ENCODE results near the gene SYNDIG1L.

The SYNDIG1L gene

DNA sequence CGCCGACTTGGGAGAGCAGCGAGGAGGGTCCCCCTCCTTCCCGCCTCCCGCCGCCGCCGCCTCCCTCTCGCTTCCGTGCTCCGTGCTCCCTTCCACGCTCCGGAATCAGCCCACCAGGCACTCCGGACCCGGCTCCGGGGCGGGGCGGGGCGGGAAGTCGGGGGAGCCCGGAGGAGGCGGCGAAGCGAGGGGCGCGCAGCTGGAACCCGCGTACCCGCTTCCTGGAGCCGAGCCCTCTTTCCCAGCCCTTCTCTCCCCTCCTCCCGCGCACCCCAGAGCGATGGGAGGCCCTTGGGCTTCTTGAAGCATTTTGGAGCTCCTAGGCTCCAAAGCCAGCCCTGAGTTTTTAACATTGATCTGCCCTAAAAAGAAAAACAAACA, at the start of gene SYNDIG1L:
TSS of gene SYNDIG1L (minus strand) at position 9 of the 381 bp plus-strand sequence. CDS start 16,466 bp downstream, outside the sequence.
- H3K4me1 ChIP-seq (ENCODE audit: insufficient read depth, low read length): peaks cover 26% of the 10 kb centered on the region
- no peaks in the 10 kb centered on the region for H3K36me3 ChIP-seq (ENCODE audit: insufficient read depth, low read length)
- peak within 1 kb of the TSS; percentile 28; the same call in 1 of the 2 replicates for H3K9ac ChIP-seq (ENCODE audit: low read depth, low read length)
- no peaks in the 10 kb centered on the region for H3K9me3 ChIP-seq (ENCODE audit: control insufficient read depth, insufficient read depth, low read length)

DNA sequence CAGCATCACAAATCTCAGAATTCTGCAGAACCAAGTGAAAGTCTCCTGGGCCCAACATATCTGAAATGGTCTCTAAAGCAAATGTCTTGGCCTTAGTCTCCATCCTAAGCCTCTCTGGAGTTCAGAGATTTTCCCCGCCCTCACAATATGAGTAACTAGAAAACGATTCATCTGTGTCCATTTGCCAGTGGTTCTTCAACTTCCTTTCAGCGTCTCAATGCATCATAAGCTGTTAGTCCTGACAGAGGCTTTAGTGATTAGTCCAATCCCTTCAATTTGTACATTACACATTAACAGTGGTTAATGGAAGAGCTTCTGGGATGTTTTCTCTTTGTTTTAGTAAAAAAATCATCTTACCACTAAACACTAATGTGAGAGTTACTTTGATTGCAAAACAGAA, 49.7 kb upstream of the SYNDIG1L start:
- peaks cover 22% of the 10 kb centered on the region; the same call in 1 of the 2 replicates for H3K36me3 ChIP-seq (ENCODE audit: insufficient read depth, low read length)
- H3K9me3 ChIP-seq (ENCODE audit: control insufficient read depth, insufficient read depth, low read length): no peaks in the 10 kb centered on the region
- H3K9ac ChIP-seq (ENCODE audit: low read depth, low read length): no peak overlapping the region
- no peaks in the 10 kb centered on the region; the same call in 1 of the 2 replicates for H3K4me1 ChIP-seq (ENCODE audit: insufficient read depth, low read length)

DNA sequence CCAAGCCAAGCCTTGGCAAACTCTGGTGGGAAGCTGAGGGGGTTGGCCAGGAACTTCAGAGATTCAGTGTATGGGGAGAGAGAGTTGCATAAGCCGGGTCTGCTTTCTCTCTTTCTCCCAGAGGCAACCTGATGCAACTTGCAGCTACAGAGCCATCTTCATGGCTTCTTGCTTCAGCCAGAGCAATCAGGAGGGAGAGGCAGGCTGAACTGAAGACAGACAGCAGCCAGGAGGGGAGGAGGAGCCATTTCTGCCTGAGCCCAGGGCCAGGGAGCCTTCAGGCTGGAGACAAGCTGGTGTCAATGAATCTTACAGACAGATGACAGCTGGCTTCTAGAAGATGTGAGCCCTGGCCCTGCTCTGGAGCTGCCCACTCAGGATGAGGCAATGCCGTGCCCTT, 48.4 kb upstream of the SYNDIG1L start:
- Histone ChIP-seq H3K36me3 (ENCODE audit: insufficient read depth, low read length) (peaks cover 13% of the 10 kb centered on the region; the same call in 1 of the 2 replicates), H3K4me1 (ENCODE audit: insufficient read depth, low read length) (no peaks in the 10 kb centered on the region; the same call in 1 of the 2 replicates), H3K9ac (ENCODE audit: low read depth, low read length) (no peak overlapping the region), H3K9me3 (ENCODE audit: control insufficient read depth, insufficient read depth, low read length) (no peaks in the 10 kb centered on the region)

DNA sequence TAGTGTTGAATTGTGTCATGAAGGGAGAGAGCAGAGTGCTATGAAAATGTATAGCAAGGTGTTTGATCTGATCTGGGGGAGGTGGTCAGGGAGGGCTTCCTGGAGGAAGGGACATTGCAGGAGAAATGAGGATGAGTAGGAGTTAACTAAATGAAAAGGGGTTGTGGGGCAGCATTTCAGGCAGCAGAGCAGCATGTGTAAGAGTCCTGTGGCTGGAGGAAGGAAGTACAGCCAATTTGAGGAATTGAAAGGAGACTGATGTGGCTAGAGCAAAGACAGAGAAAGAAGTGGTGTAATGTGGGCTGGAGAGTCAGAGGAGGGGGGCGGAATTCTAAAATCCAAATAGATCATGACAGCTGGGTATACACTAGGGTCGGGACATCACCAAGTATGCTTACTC, 46.6 kb upstream of the SYNDIG1L start:
- Histone ChIP-seq H3K4me1 (ENCODE audit: insufficient read depth, low read length) (no peaks in the 10 kb centered on the region; the same call in 1 of the 2 replicates), H3K9ac (ENCODE audit: low read depth, low read length) (no peak overlapping the region), H3K36me3 (ENCODE audit: insufficient read depth, low read length) (peaks cover 11% of the 10 kb centered on the region; the same call in 1 of the 2 replicates), H3K9me3 (ENCODE audit: control insufficient read depth, insufficient read depth, low read length) (no peaks in the 10 kb centered on the region)

DNA sequence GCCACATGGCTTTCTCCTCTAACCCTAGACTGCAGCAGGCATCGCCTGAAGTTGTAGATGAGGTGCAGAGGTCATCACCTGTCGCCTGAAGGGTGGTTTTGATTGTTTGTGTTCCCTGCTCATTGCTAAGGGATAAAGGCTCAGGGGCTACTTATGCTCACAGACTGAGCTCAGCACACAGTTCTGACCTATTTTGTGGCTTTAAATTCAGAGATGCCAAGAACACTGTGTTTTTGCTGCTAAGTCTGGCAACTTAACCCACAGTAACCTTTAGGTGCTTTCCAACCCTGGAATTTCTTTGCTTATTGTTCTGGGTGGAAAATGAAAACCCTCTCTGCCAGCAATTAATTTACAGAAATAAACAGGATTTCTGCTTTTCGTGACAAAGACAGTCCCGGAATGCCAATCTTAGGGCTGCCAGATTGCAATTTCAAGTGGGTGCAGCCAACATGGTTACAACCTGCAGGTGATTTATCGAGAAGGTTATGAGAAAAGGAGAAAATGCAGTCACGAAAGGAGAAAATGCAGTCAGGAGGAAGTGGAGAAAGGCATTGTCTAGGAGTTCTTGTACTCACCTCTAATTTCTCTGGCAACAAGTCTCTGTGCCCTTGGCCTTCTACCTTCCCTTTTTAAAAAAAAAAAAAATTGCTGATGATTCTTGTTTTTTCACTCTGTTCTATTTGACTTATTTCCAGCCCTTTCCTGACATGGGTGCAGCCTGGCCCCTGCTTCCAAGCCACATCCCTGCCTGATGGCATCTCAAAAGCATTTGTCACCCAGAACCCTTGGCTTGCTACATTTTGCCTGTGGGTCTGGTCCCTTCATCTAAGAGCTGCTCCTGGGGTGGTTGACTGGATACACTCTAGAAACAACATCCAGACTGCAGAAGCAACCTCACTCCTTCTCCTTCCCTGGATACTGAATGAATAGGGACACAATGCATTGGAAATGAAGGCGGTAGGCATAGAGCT, 43.8 kb upstream of the SYNDIG1L start:
- peaks cover 3% of the 10 kb centered on the region; the same call in 1 of the 2 replicates for H3K36me3 ChIP-seq (ENCODE audit: insufficient read depth, low read length)
- H3K9me3 ChIP-seq (ENCODE audit: control insufficient read depth, insufficient read depth, low read length): no peaks in the 10 kb centered on the region
- H3K9ac ChIP-seq (ENCODE audit: low read depth, low read length): no peak overlapping the region
- H3K4me1 ChIP-seq (ENCODE audit: insufficient read depth, low read length): no peaks in the 10 kb centered on the region

DNA sequence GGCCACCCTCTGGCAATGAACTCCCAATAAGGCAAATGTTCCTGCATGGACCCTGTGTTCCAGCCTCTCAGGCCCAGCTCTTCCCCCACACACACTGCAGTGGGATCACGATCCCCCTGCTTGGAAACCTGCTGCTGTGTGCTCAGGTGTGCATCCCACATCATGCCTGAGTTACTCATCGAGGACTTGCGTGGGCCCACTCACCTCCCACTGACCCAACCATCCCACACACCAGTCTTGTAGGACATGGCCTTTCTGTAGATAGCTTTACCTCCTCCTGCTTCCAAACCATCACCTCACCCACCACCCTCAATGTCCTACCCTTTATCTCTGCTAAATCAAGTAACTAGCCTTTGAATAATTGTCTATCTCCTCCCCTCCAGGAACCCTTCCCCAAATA, 42.5 kb upstream of the SYNDIG1L start:
- H3K9ac ChIP-seq (ENCODE audit: low read depth, low read length): no peak overlapping the region

DNA sequence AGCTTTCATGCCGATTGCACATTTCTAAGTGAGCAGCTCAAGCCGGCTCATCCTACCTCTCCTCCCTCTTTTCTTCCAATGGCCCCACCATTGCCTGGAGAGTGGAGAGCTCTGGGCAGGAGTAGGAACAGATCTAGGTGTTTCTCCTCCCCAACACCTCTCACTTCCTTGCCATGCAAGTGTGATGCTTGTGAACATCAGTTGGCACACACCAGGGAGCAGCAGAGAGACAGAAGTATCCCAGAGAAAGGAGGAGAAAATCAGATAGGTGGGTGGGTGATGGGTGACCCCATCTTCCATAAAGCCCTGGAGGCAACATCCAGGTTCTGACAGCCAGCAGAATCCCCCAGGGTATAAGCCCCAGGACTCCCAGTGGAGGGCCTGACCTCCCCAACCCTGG, 39.3 kb upstream of the SYNDIG1L start:
- Histone ChIP-seq H3K4me1 (ENCODE audit: insufficient read depth, low read length) (no peaks in the 10 kb centered on the region), H3K36me3 (ENCODE audit: insufficient read depth, low read length) (no peaks in the 10 kb centered on the region), H3K9ac (ENCODE audit: low read depth, low read length) (no peak overlapping the region), H3K9me3 (ENCODE audit: control insufficient read depth, insufficient read depth, low read length) (no peaks in the 10 kb centered on the region)

More for the DNA sequence above, 42.5 kb upstream of the SYNDIG1L start:
- Histone ChIP-seq H3K36me3 (ENCODE audit: insufficient read depth, low read length) (no peaks in the 10 kb centered on the region; the same call in 1 of the 2 replicates), H3K4me1 (ENCODE audit: insufficient read depth, low read length) (no peaks in the 10 kb centered on the region), H3K9me3 (ENCODE audit: control insufficient read depth, insufficient read depth, low read length) (no peaks in the 10 kb centered on the region)

DNA sequence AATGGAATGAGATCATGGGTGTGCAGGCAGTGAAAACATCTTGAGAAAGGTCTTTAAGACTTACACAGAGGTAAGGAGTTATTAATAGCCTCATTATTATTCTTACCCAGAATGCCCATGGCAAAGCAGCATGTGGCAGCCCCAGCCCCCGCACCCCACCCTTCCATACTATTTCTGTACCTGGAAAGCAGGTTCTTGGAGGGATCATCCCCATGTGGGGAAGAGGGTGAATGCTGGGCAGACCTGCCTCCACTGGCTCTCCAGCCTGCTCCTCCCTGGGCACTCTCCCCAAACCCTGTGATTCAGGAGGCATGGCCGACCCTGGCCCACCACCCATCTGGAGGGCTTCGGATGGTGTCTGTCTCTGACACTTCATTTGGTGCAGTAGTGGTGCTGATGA, 38.8 kb upstream of the SYNDIG1L start:
- H3K9me3 ChIP-seq (ENCODE audit: control insufficient read depth, insufficient read depth, low read length): no peaks in the 10 kb centered on the region
- no peak overlapping the region for H3K9ac ChIP-seq (ENCODE audit: low read depth, low read length)
- H3K36me3 ChIP-seq (ENCODE audit: insufficient read depth, low read length): no peaks in the 10 kb centered on the region
- H3K4me1 ChIP-seq (ENCODE audit: insufficient read depth, low read length): peaks cover 1% of the 10 kb centered on the region; the same call in 1 of the 2 replicates

DNA sequence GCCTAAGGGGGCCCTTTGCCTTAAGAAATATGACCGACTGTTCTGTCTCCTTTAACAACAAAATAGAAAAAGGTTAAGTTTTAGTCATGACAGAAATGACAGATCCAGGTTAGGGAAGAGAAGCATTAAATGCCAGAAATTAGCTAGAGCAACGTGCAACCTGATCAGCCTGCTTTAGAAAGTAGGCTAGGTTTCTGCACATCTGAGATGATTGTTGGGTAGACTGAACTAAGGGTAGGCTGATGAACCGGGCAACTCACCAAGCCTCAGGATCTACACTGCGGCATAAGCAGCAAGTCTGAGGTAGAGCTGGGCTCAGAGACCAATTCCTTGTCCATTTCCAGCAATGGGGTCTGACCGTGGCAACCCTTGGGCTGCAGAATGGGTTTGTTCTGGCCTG, 37.7 kb upstream of the SYNDIG1L start:
- Histone ChIP-seq H3K9me3 (ENCODE audit: control insufficient read depth, insufficient read depth, low read length) (no peaks in the 10 kb centered on the region), H3K9ac (ENCODE audit: low read depth, low read length) (no peak overlapping the region), H3K4me1 (ENCODE audit: insufficient read depth, low read length) (peaks cover 3% of the 10 kb centered on the region; the same call in 1 of the 2 replicates), H3K36me3 (ENCODE audit: insufficient read depth, low read length) (no peaks in the 10 kb centered on the region)

DNA sequence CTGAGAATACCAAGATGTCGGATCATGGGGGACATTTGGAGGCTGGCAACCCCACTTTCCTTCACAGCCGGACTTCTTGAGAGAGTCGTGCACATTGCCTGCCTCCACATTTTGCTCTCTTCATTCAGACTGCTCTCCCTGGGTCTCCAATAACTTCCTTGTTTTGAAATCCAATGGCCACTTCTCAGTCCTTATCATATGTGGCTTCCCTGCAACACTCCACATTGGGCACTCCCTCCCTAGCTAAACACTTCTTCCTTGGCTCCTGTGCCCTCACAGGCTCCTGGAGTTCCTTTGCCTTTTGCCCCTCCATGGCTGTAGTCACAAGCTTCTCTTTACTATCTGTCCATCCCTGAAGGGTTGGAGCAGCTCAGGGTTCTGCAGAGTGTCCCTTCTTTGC, 37.0 kb upstream of the SYNDIG1L start:
- H3K9me3 ChIP-seq (ENCODE audit: control insufficient read depth, insufficient read depth, low read length): no peaks in the 10 kb centered on the region
- no peak overlapping the region for H3K9ac ChIP-seq (ENCODE audit: low read depth, low read length)
- H3K36me3 ChIP-seq (ENCODE audit: insufficient read depth, low read length): no peaks in the 10 kb centered on the region
- peaks cover 3% of the 10 kb centered on the region; the same call in 1 of the 2 replicates for H3K4me1 ChIP-seq (ENCODE audit: insufficient read depth, low read length)

DNA sequence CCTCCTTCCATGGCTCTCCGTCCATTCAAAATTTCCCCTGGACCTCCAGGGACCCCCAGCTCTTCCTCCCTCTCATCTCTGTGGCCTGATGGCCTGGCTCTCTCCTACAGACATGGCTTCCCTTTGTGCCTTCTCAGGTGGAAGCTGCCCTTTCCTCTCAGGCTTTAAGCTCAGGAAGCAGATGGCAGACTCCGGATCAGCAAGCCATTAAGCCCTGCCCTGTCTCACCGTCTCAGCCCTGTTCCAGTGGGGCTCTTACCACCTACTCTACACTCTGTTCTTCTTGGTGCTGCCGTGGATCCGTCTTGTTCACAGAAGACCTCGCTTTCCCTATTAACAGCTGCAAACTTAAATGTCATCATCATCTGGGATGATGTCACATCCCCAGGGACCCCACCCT, 34.0 kb upstream of the SYNDIG1L start:
- H3K9ac ChIP-seq (ENCODE audit: low read depth, low read length): no peak overlapping the region
- peaks cover 3% of the 10 kb centered on the region; the same call in 1 of the 2 replicates for H3K4me1 ChIP-seq (ENCODE audit: insufficient read depth, low read length)
- no peaks in the 10 kb centered on the region for H3K36me3 ChIP-seq (ENCODE audit: insufficient read depth, low read length)
- H3K9me3 ChIP-seq (ENCODE audit: control insufficient read depth, insufficient read depth, low read length): no peaks in the 10 kb centered on the region

DNA sequence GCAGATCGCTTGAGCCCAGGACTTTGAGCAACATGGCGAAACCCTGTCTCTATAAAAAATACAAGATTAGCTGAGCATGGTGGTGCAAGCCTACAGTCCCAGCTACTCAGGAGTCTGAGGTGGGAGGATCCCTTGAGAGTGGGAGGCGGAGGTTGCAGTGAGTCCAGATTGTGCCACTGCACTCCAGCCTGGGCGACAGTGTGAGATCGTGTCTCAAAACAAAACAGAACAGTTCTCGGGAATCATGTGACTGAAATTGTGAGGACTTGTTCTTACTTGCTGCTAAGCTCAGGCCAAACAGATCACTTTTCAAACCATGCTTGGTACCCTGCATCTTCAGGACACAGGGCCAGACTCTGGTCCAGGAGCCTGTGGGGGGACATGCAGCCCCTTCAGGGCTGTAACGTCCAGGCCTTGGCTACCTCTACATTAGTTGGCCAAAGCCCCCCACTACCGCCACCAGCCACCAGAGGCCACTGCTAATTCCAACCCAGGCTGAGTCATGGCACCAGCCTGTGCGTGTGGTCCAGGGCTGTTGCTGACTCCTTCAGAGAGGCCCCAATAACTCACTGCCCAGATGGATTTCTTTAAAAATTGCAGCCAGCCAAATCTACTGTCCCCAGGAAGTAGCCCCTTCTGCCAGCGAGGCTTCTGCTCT, 33.4 kb upstream of the SYNDIG1L start:
- H3K9ac ChIP-seq (ENCODE audit: low read depth, low read length): no peak overlapping the region
- H3K4me1 ChIP-seq (ENCODE audit: insufficient read depth, low read length): peaks cover 3% of the 10 kb centered on the region; the same call in 1 of the 2 replicates
- H3K9me3 ChIP-seq (ENCODE audit: control insufficient read depth, insufficient read depth, low read length): no peaks in the 10 kb centered on the region
- H3K36me3 ChIP-seq (ENCODE audit: insufficient read depth, low read length): no peaks in the 10 kb centered on the region

DNA sequence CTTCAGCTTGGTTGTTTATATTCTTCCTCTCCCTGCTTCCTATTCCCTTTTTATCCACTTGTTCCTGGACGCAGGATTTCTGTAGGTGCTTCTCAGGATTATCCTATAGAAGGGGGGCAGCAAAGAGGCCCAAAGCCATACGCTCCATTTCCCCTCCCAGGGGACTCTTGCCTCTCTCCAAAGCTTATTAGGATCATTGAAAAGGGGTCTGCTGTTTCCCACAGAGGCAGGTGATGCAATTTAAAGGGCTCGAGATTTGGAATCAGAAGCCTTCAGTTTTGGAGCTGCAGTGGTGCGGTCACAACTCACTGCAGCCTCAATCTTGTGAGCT, 31.5 kb upstream of the SYNDIG1L start:
- peaks cover 3% of the 10 kb centered on the region; the same call in 1 of the 2 replicates for H3K4me1 ChIP-seq (ENCODE audit: insufficient read depth, low read length)
- H3K9ac ChIP-seq (ENCODE audit: low read depth, low read length): no peak overlapping the region
- H3K36me3 ChIP-seq (ENCODE audit: insufficient read depth, low read length): no peaks in the 10 kb centered on the region
- H3K9me3 ChIP-seq (ENCODE audit: control insufficient read depth, insufficient read depth, low read length): no peaks in the 10 kb centered on the region; the same call in 1 of the 2 replicates

DNA sequence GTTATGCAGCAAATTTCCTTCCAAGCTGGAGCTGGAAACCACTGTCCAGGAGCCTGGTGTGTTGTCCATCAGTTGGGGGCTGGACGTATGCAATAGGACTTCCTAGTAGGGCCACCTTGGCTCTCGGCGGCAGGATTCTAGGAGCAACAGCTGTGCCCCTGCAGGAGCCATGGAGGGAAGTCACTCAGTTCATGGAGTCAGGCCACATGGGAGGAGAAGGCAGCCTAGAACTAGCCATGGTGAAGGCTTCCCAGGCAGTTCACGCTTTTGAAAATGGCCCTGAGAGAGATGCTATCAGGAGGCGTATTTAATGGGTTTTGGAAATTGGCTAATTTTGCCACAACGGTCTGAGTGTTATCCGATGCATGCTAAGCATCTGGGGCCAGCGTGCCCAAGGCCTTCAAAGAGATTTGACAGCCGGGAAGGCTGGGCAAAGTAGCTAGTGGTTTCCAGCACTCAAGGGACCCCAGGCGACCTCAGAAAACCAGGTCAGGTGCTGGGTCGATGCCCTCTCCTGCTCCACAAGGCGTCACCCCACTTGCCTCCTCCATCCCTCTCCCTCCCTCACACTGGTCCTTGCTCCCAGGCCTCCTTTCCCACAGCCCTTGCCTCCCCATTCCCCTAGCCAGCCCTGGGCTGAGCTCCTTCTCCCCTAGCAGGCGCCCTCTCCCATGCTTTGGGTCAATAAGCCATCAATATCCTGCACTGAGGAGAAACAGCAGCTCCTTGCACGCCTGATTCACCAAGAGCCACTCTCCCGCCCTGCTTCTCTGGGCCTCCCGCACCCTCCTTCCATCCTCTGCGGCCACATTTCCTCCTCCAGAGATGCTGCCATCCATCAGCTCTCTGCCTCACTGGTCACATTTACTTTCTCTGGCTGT, 30.9 kb upstream of the SYNDIG1L start:
- Histone ChIP-seq H3K36me3 (ENCODE audit: insufficient read depth, low read length) (no peaks in the 10 kb centered on the region), H3K4me1 (ENCODE audit: insufficient read depth, low read length) (peaks cover 3% of the 10 kb centered on the region; the same call in 1 of the 2 replicates), H3K9ac (ENCODE audit: low read depth, low read length) (no peak overlapping the region), H3K9me3 (ENCODE audit: control insufficient read depth, insufficient read depth, low read length) (no peaks in the 10 kb centered on the region; the same call in 1 of the 2 replicates)
